ENCODE results near the gene DAGLA.

- no peak for TF ChIP-seq POLR2A (IDR thresholded peaks at IDR 0.05)
- no peak for TF ChIP-seq CTCF (IDR thresholded peaks at IDR 0.05)
- no peak for TF ChIP-seq EP300 (IDR thresholded peaks at IDR 0.05; ENCODE audit: low read depth)
Measured at GRCh38 chr11:61706452-61707400, 26.5 kb downstream of the DAGLA start.
